MM.1S (cell line): Measurements from ENCODE around the gene EBF3.

Experiments used
- DNase-seq: peaks from one replicate; pipeline ENCODE4 v3.0.0-alpha.2; 2015
- H2AFZ ChIP-seq: fragments of 300-600 bp; sonication (generic); 2 replicates; pipeline ENCODE4 v1.6.0; 2016; ENCODE audit warnings: antibody characterized with exemption, low read length
- H3F3A ChIP-seq: fragments of 300-600 bp; sonication (generic); 2 replicates; pipeline ENCODE4 v1.6.1; 2016; ENCODE audit warnings: mild to moderate bottlenecking, antibody characterized with exemption, low read length, moderate library complexity, mixed read lengths; ENCODE audit not compliant: insufficient read depth
- H3K27ac ChIP-seq: fragments of 300-600 bp; sonication (generic); 2 replicates; pipeline ENCODE4 v1.5.1; 2016; ENCODE audit warnings: mild to moderate bottlenecking, low read length
- H3K27me3 ChIP-seq: fragments of 300-600 bp; sonication (generic); replicated peaks from 2 replicates; pipeline ENCODE4 v1.6.0; 2016; ENCODE audit warnings: low read length; ENCODE audit not compliant: insufficient read depth
- H3K36me3 ChIP-seq: fragments of 300-600 bp; sonication (generic); replicated peaks from 2 replicates; pipeline ENCODE4 v1.6.1; 2016; ENCODE audit warnings: mild to moderate bottlenecking, low read length, mixed read lengths; ENCODE audit not compliant: insufficient read depth
- H3K4me1 ChIP-seq: fragments of 300-600 bp; sonication (generic); 2 replicates; pipeline ENCODE4 v1.6.1; 2016; ENCODE audit warnings: low read length, mixed read lengths
- H3K4me2 ChIP-seq: fragments of 300-600 bp; sonication (generic); 2 replicates; pipeline ENCODE4 v1.6.0; 2016; ENCODE audit warnings: low read depth, low read length
- H3K4me3 ChIP-seq: fragments of 300-600 bp; sonication (generic); 2 replicates; pipeline ENCODE4 v1.5.1; 2016; ENCODE audit warnings: low read length, mixed read lengths
- H3K79me2 ChIP-seq: fragments of 300-600 bp; sonication (generic); 2 replicates; pipeline ENCODE4 v1.6.1; 2016; ENCODE audit warnings: mixed run types, low read length, mixed read lengths
- H3K9ac ChIP-seq: fragments of 300-600 bp; sonication (generic); 2 replicates; pipeline ENCODE4 v1.6.1; 2016; ENCODE audit warnings: low read length, mixed read lengths
- H3K9me2 ChIP-seq: fragments of 300-600 bp; sonication (generic); replicated peaks from 2 replicates; pipeline ENCODE4 v1.6.1; 2016; ENCODE audit warnings: mild to moderate bottlenecking, low read length, mixed read lengths; ENCODE audit not compliant: insufficient read depth
- H3K9me3 ChIP-seq: fragments of 300-600 bp; sonication (generic); replicated peaks from 2 replicates; pipeline ENCODE4 v1.6.1; 2016; ENCODE audit warnings: mild to moderate bottlenecking, low read length, mixed read lengths; ENCODE audit not compliant: insufficient read depth
- H4K20me1 ChIP-seq: fragments of 300-600 bp; sonication (generic); 2 replicates; pipeline ENCODE4 v1.6.1; 2016; ENCODE audit warnings: mild to moderate bottlenecking, low read length, moderate library complexity, mixed read lengths; ENCODE audit not compliant: insufficient read depth
- EZH2 ChIP-seq: fragments of 300-600 bp; sonication (generic); optimal IDR thresholded peaks from 2 replicates; pipeline ENCODE3; 2017; ENCODE audit warnings: low read depth, mild to moderate bottlenecking, antibody characterized with exemption, low read length, mixed read lengths
- EZH2phosphoT487 ChIP-seq: fragments of 300-600 bp; sonication (generic); IDR thresholded peaks from 2 replicates; pipeline ENCODE4 v1.6.1; 2018; ENCODE audit warnings: antibody characterized with exemption, low read length
- TF ChIP-seq, protein P1 (sequence below): fragments of 300-600 bp; sonication (generic); IDR thresholded peaks from 2 replicates; pipeline ENCODE4 v1.5.1; 2016; ENCODE audit warnings: antibody characterized with exemption, low read length, mixed read lengths

EBF3 gene

DNA sequence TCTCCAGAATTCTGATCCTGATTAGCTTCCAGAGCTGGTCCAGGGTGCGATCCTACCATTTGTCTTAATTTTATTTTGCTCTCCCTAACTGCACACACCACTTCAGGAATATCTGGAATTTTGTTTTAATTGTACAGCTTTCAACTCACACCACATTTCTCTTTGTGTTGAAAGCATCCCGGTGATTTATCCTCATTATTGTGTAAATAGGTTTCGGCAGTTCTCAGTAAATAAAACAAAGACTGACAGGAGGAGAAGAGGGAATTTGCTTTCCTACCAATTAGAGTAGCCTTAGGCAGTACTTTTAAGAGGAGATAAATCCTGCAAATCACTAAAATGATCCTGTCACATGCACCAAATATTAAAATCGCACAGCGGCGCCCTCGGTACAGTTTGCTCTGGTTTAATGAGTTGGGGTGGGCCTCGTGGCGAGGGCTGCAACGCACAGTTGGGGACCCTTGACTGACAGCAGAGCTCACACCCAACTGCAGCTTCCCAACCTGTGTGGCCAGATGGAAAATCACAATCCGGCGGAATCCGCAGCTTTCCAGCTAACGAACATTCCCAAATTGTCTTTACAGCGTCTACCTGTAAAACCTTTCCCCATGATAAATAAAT is 62.6 kb downstream of the EBF3 start:
- Histone ChIP-seq H3K4me2 (no peak overlapping the region), H3K79me2 (no peaks in the 10 kb centered on the region), H3F3A (no peaks in the 10 kb centered on the region), H3K4me3 (no peak overlapping the region), H3K9ac (no peak overlapping the region), H3K9me3 (no peaks in the 10 kb centered on the region), H4K20me1 (no peaks in the 10 kb centered on the region), H2AFZ (no peak overlapping the region), H3K4me1 (no peaks in the 10 kb centered on the region), H3K27me3 (no peaks in the 10 kb centered on the region), H3K27ac (no peak overlapping the region), H3K36me3 (no peaks in the 10 kb centered on the region), H3K9me2 (no peaks in the 10 kb centered on the region)
- DNase-seq: no peak
- no peak for TF ChIP-seq EZH2
- no peak for TF ChIP-seq EZH2phosphoT487
- TF ChIP-seq, protein P1, sequence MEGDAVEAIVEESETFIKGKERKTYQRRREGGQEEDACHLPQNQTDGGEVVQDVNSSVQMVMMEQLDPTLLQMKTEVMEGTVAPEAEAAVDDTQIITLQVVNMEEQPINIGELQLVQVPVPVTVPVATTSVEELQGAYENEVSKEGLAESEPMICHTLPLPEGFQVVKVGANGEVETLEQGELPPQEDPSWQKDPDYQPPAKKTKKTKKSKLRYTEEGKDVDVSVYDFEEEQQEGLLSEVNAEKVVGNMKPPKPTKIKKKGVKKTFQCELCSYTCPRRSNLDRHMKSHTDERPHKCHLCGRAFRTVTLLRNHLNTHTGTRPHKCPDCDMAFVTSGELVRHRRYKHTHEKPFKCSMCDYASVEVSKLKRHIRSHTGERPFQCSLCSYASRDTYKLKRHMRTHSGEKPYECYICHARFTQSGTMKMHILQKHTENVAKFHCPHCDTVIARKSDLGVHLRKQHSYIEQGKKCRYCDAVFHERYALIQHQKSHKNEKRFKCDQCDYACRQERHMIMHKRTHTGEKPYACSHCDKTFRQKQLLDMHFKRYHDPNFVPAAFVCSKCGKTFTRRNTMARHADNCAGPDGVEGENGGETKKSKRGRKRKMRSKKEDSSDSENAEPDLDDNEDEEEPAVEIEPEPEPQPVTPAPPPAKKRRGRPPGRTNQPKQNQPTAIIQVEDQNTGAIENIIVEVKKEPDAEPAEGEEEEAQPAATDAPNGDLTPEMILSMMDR: no peak

DNA sequence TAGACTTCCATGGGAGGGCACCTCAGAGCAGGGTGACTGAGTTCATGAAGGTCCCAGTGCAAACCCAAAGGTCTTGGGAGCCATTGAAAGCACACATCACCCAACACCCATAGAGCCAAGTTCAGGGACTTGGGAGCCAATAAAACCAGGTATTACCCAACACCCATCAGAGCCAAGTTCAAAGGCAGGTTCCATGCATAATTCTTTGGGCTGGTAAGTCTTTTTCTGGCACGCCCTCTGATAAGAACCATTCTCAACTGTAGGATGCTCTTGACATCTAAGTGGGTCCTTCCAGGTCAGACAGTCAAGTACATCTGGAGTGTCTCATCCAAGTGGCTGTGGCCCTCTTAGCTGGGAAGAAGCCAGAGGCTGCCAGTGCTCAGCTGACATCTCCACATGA is 63.2 kb downstream of the EBF3 start:
- Histone ChIP-seq H3K9ac (no peak overlapping the region), H3K9me3 (no peaks in the 10 kb centered on the region), H3K4me2 (no peak overlapping the region), H3K9me2 (no peaks in the 10 kb centered on the region), H3K27me3 (no peaks in the 10 kb centered on the region), H2AFZ (no peak overlapping the region), H3K79me2 (no peaks in the 10 kb centered on the region), H3K27ac (no peak overlapping the region), H3K4me3 (no peak overlapping the region), H3K36me3 (no peaks in the 10 kb centered on the region), H3K4me1 (no peaks in the 10 kb centered on the region), H4K20me1 (no peaks in the 10 kb centered on the region), H3F3A (no peaks in the 10 kb centered on the region)
- no peak for DNase-seq
- no peak for TF ChIP-seq EZH2
- TF ChIP-seq, protein P1: no peak
- TF ChIP-seq EZH2phosphoT487: no peak

- no peak for DNase-seq
Measured at GRCh38 chr10:129899276-129900130, 64.6 kb downstream of the EBF3 start.

More at GRCh38 chr10:129899276-129900130, 64.6 kb downstream of the EBF3 start:
- Histone ChIP-seq H3K79me2 (no peaks in the 10 kb centered on the region), H2AFZ (no peak overlapping the region), H3K9ac (no peak overlapping the region), H3K4me2 (no peak overlapping the region), H3K36me3 (no peaks in the 10 kb centered on the region), H3F3A (no peaks in the 10 kb centered on the region), H3K4me1 (no peaks in the 10 kb centered on the region), H3K9me3 (no peaks in the 10 kb centered on the region), H4K20me1 (no peaks in the 10 kb centered on the region), H3K9me2 (no peaks in the 10 kb centered on the region), H3K4me3 (no peak overlapping the region), H3K27ac (no peak overlapping the region), H3K27me3 (no peaks in the 10 kb centered on the region)
- TF ChIP-seq, protein P1: no peak
- TF ChIP-seq EZH2 (no peak), EZH2phosphoT487 (no peak)
